Measurements from ENCODE around the gene ZDHHC9. TPM values are rescaled to one million over a fixed set of nuclear protein-coding genes. Genes with fewer than 3 reads are reported as not detected.

ZDHHC9 gene
- total RNA-seq, 1 donor from 2014 or later, result 37.8 TPM

DNA sequence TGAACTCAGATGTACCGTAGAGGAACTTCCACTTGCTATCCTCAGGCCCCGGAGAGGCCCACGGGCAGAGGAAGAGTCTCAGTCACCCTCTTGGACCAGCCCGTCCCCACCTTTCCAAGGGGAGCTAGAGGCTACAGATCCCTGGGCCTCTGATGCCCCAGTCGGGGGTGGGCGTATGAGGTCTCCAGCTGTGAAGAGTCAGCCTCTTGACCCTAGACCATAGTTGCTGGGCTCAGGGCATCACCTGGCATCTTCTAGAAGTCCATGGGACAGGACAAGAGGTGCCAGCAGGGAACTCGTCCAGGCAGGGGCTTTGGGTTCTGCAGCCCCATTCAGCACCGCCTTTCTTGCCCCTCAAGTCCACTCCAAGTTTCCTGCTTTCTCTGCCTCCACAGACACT, 52.4 kb downstream of the ZDHHC9 start:
- peaks cover 2% of the 10 kb centered on the region for H3K4me1 Mint-ChIP-seq (ENCODE audit: unreplicated experiment)
- H3K4me3 Mint-ChIP-seq (ENCODE audit: unreplicated experiment), result no peak overlapping the region
- H3K27me3 Mint-ChIP-seq (ENCODE audit: unreplicated experiment), result peaks cover 5% of the 10 kb centered on the region
- no peak for DNase-seq (ENCODE audit: low spot score)
- H3K27ac Mint-ChIP-seq (ENCODE audit: unreplicated experiment), result no peak overlapping the region
- no peak for TF ChIP-seq CTCF (IDR thresholded peaks at IDR 0.05; ENCODE audit: unreplicated experiment)
- no peaks in the 10 kb centered on the region for H3K36me3 Mint-ChIP-seq (ENCODE audit: low read depth, unreplicated experiment)
- no peaks in the 10 kb centered on the region for H3K9me3 Mint-ChIP-seq (ENCODE audit: unreplicated experiment)

- H3K9me3 Mint-ChIP-seq (ENCODE audit: unreplicated experiment), result no peaks in the 10 kb centered on the region
- H3K36me3 Mint-ChIP-seq (ENCODE audit: low read depth, unreplicated experiment), result no peaks in the 10 kb centered on the region
- H3K27ac Mint-ChIP-seq (ENCODE audit: unreplicated experiment), result no peak overlapping the region
- TF ChIP-seq CTCF (IDR thresholded peaks at IDR 0.05; ENCODE audit: unreplicated experiment), result no peak
- DNase-seq (ENCODE audit: low spot score), result no peak
- peaks cover 6% of the 10 kb centered on the region for H3K4me1 Mint-ChIP-seq (ENCODE audit: unreplicated experiment)
- no peak overlapping the region for H3K4me3 Mint-ChIP-seq (ENCODE audit: unreplicated experiment)
- peaks cover 5% of the 10 kb centered on the region for H3K27me3 Mint-ChIP-seq (ENCODE audit: unreplicated experiment)
Measured at GRCh38 chrX:129790808-129791207, 52.9 kb downstream of the ZDHHC9 start.

DNA sequence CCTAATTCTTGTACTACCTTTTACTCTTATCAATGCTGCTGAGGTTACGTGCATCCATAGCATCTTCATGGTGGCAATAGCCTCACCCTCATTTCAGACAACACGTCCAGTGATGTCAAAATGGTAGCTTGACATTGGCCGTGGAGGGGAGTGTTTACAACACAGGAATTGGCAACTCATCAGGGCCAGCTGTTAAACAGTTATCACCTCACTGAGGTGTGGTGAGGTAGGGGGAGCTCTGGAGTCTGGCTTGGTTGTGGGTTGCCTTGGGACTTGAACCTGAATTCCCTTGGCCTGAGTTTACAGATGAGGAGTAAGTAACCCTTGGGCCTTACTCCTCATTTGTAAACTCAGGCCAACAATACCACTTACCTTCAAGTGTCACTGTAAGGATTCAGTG, 53.5 kb downstream of the ZDHHC9 start:
- TF ChIP-seq CTCF (IDR thresholded peaks at IDR 0.05; ENCODE audit: unreplicated experiment), result no peak

DNA sequence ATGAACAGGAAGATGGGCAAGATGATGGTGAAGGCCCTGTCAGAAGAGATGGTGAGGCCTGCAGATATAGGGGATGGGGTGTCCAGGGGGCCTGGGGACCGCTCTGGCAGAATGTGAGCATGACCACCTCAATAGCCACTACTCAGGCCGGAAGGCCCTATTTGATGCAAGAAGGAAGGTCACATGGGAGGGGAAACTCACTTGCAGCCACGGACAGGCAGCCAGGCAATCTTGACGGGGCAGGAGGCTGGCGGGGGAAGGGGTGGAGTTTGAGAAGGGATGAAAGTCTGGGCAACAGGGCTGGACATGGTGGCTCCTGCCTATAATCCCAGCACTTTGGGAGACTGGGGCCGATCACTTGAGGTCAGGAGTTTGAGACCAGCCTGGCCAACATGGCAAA, 55.2 kb downstream of the ZDHHC9 start:
- no peak overlapping the region for H3K4me3 Mint-ChIP-seq (ENCODE audit: unreplicated experiment)
- H3K36me3 Mint-ChIP-seq (ENCODE audit: low read depth, unreplicated experiment), result no peaks in the 10 kb centered on the region
- no peaks in the 10 kb centered on the region for H3K9me3 Mint-ChIP-seq (ENCODE audit: unreplicated experiment)
- H3K27me3 Mint-ChIP-seq (ENCODE audit: unreplicated experiment), result peaks cover 5% of the 10 kb centered on the region
- no peak for TF ChIP-seq CTCF (IDR thresholded peaks at IDR 0.05; ENCODE audit: unreplicated experiment)
- H3K27ac Mint-ChIP-seq (ENCODE audit: unreplicated experiment), result no peak overlapping the region
- no peak for DNase-seq (ENCODE audit: low spot score)
- peaks cover 9% of the 10 kb centered on the region for H3K4me1 Mint-ChIP-seq (ENCODE audit: unreplicated experiment)

More for the DNA sequence above, 53.5 kb downstream of the ZDHHC9 start:
- H3K4me3 Mint-ChIP-seq (ENCODE audit: unreplicated experiment), result no peak overlapping the region
- no peak overlapping the region for H3K27ac Mint-ChIP-seq (ENCODE audit: unreplicated experiment)
- H3K27me3 Mint-ChIP-seq (ENCODE audit: unreplicated experiment), result peaks cover 5% of the 10 kb centered on the region
- no peaks in the 10 kb centered on the region for H3K9me3 Mint-ChIP-seq (ENCODE audit: unreplicated experiment)
- no peak for DNase-seq (ENCODE audit: low spot score)
- no peaks in the 10 kb centered on the region for H3K36me3 Mint-ChIP-seq (ENCODE audit: low read depth, unreplicated experiment)
- peaks cover 9% of the 10 kb centered on the region for H3K4me1 Mint-ChIP-seq (ENCODE audit: unreplicated experiment)

DNA sequence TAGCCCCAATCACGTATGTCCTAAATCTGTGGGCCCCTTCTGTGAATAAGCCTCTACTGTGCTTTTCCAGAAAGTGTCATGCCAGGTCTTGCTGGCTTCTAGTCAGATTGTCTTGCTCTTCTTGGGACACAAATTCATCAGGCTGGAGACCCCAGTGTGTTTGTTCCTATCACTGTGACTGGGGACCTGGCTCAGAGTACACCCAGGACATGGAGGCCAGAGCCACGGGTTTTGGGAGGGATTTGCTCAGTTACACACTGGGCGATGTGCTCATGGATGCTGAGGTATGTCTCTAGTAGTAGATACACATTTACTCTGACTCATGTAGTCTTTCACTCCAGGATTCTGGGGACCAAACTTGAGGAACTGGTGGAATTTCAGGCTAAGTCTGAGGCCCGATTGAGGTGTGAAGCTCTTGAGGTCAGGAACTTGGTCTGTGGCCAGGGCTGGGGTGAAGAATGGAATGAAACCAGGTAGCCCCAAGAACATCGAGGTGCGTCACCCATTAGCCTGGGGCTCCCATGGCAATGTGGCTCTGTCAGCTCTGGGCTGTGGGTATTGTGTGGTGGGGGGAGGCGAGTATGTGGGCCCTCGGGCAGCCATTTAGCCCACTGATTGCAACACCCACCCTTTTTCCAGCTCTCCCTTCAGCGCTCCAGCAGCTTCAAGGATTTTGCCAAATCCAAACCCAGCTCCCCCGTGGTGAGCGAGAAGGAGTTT, 56.2 kb downstream of the ZDHHC9 start:
- Mint-ChIP-seq H3K27ac (ENCODE audit: unreplicated experiment) (no peak overlapping the region), H3K36me3 (ENCODE audit: low read depth, unreplicated experiment) (no peaks in the 10 kb centered on the region), H3K4me1 (ENCODE audit: unreplicated experiment) (peaks cover 9% of the 10 kb centered on the region), H3K9me3 (ENCODE audit: unreplicated experiment) (no peaks in the 10 kb centered on the region), H3K4me3 (ENCODE audit: unreplicated experiment) (no peak overlapping the region), H3K27me3 (ENCODE audit: unreplicated experiment) (peaks cover 1% of the 10 kb centered on the region)
- no peak for TF ChIP-seq CTCF (IDR thresholded peaks at IDR 0.05; ENCODE audit: unreplicated experiment)
- DNase-seq (ENCODE audit: low spot score), result no peak

Data from endothelial cell (in vitro differentiated cells).